Progenitor cell of endocrine pancreas (in vitro differentiated cells): Measurements from ENCODE around the gene DYNLT1. TPM values are rescaled to one million over a fixed set of nuclear protein-coding genes. Genes with fewer than 3 reads are reported as not detected.

Source experiments
- DNase-seq: peaks from one replicate; pipeline ENCODE4 v3.0.0; 2021; ENCODE audit warnings: low spot score; ENCODE audit not compliant: unreplicated experiment
- H3K27ac Mint-ChIP-seq: 2 replicates; pipeline ENCODE4 v1.8.0; 2021; ENCODE audit warnings: mild to moderate bottlenecking, moderate library complexity, mixed read lengths
- H3K27me3 Mint-ChIP-seq: 2 replicates; pipeline ENCODE4 v1.8.0; 2021; ENCODE audit warnings: mixed read lengths
- H3K36me3 Mint-ChIP-seq: 2 replicates; pipeline ENCODE4 v1.8.0; 2022; ENCODE audit warnings: mixed read lengths; ENCODE audit not compliant: insufficient read depth
- H3K4me1 Mint-ChIP-seq: 2 replicates; pipeline ENCODE4 v1.8.0; 2021; ENCODE audit warnings: low read depth, mixed read lengths
- H3K4me3 Mint-ChIP-seq: 2 replicates; pipeline ENCODE4 v1.8.0; 2021; ENCODE audit warnings: low read depth, mild to moderate bottlenecking, moderate library complexity, mixed read lengths
- H3K9me3 Mint-ChIP-seq: 2 replicates; pipeline ENCODE4 v1.8.0; 2021; ENCODE audit warnings: low read depth, mixed read lengths
- total RNA-seq: library from RNA; stranded (reverse); gene quantifications from 2 replicates; pipeline ENCODE4 v1.2.1, GENCODE V29; 2021
- TF ChIP-seq, protein P1 (sequence below): fragments of 200-600 bp; sonication (generic); IDR thresholded peaks from one replicate; pipeline ENCODE4 v1.5.0; 2021; ENCODE audit warnings: antibody characterized with exemption, mild to moderate bottlenecking; ENCODE audit not compliant: unreplicated experiment

The DYNLT1 gene
- total RNA-seq, 1 donor from 2014 or later = 124 TPM

DNA sequence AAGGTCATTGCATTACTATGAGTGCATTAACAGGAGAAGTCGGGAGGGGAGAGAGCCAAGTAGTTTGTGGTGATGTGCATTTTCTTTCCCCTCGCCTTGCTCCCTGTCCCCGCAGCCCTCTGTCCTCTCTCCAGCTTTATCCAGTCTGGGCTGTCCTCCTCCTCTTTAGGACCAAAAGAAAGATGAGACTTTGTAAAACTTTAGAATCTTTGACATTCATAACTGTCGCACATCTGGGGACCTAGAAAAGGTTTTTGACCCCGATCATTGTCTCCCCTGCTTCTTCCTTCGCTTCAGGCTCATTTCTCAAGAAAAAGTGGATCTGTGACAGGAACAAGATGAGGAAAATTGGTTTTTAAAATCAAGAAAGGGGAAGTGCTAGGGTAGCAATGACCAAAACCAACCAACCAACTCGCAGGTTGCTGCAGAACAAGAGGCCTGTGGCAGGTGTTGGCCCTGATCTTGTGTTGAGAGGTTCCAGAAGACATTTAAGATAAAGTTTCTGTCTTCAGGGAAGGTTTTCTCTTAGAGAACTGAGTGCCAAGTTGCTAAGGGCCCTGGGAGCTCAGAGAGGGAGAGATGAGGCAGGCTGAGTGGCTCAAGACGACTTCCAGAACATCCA, 22.9 kb upstream of the DYNLT1 start:
- TF ChIP-seq, protein P1, sequence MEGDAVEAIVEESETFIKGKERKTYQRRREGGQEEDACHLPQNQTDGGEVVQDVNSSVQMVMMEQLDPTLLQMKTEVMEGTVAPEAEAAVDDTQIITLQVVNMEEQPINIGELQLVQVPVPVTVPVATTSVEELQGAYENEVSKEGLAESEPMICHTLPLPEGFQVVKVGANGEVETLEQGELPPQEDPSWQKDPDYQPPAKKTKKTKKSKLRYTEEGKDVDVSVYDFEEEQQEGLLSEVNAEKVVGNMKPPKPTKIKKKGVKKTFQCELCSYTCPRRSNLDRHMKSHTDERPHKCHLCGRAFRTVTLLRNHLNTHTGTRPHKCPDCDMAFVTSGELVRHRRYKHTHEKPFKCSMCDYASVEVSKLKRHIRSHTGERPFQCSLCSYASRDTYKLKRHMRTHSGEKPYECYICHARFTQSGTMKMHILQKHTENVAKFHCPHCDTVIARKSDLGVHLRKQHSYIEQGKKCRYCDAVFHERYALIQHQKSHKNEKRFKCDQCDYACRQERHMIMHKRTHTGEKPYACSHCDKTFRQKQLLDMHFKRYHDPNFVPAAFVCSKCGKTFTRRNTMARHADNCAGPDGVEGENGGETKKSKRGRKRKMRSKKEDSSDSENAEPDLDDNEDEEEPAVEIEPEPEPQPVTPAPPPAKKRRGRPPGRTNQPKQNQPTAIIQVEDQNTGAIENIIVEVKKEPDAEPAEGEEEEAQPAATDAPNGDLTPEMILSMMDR = no peak
- no peaks in the 10 kb centered on the region for H3K9me3 Mint-ChIP-seq
- peaks cover 42% of the 10 kb centered on the region for H3K27me3 Mint-ChIP-seq
- peaks cover 23% of the 10 kb centered on the region for H3K4me1 Mint-ChIP-seq
- no peak for DNase-seq
- peak overlapping the region; percentile 56 for H3K27ac Mint-ChIP-seq
- no peak overlapping the region for H3K4me3 Mint-ChIP-seq
- no peaks in the 10 kb centered on the region for H3K36me3 Mint-ChIP-seq

DNA sequence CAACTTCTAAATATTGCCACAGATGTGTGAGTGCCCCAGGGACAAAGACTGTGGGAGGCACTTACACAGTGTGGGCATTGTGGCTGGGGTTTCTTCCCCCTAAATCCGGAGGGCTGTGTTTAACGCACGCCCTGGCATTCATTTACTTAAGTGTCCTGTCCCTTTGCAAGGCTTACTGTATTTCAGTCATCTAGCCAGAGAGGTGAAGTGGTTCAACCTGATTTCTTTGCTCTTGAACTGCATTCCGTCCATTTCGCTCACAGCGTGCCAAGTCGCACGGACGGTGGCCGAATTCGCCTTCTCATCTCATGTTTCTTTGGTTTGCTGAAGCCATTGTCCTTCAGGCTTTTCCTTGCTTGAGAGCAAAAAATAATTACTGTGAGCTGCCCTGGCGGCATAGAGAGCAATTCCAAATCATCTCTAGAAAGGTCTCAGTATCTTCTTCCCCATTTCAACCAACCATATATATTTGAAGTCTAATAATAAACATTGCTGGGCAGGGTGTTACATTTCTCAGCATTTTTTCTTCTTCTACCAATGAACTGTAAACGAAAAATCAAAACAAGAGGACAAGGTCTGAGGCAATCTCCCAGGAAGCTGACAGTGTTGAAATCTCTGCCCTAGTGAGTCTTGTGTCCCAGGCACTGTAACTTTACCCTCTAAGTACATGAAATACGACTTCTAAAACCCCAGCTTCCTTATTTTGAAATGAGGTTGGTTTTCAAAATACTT, 22.3 kb upstream of the DYNLT1 start:
- Mint-ChIP-seq H3K36me3 (no peaks in the 10 kb centered on the region), H3K27ac (no peak overlapping the region), H3K27me3 (peaks cover 47% of the 10 kb centered on the region), H3K4me3 (no peak overlapping the region), H3K9me3 (no peaks in the 10 kb centered on the region), H3K4me1 (peaks cover 23% of the 10 kb centered on the region)
- TF ChIP-seq, protein P1 = no peak
- no peak for DNase-seq

DNA sequence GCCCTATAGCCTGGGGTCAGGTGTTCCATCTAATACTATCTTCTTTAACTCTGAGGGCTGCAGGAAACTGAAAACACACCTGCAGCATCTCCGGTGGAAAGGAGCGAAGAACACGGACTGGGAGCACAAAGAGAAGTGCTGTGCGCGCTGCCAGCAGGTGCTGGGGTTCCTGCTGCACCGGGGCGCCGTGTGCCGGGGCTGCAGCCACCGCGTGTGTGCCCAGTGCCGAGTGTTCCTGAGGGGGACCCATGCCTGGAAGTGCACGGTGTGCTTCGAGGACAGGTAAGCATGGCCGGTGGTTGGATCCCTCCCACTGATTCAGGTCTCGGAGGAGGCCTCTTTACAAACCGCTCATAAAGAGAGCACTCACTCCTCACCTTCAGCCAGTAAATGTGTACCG, 20.8 kb upstream of the DYNLT1 start:
- no peak for DNase-seq
- TF ChIP-seq, protein P1 = no peak
- no peak overlapping the region for H3K27ac Mint-ChIP-seq
- H3K36me3 Mint-ChIP-seq = no peaks in the 10 kb centered on the region
- H3K27me3 Mint-ChIP-seq = peaks cover 49% of the 10 kb centered on the region
- H3K9me3 Mint-ChIP-seq = no peaks in the 10 kb centered on the region
- peaks cover 23% of the 10 kb centered on the region for H3K4me1 Mint-ChIP-seq
- H3K4me3 Mint-ChIP-seq = no peak overlapping the region

DNA sequence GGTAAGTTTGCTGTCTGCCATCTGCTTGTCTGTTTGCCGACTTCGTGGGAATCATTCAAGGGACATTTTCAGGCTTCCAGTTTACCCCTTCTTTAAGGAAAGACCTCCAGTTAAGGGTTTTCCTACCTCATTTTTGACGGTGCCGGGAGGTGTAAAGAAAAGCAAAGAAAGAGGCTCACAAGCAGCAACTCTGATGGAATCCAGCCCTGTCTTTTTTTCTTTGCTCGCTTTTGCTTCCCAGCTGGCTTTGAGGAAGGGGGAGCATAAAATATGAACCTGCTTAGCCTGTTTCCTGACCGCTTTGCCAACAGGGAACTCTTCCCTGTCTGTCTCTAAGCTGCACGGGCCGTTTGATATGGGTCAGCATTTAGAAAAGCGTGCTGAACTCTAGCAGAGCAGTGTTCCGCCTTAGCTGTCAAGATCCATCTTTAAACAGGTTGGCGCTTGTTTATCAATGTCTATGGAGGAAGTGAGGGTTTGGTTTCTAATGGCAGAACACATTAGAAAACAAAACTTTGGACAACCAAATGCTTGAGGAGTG, 19.2 kb upstream of the DYNLT1 start:
- Mint-ChIP-seq H3K27ac (no peak overlapping the region), H3K27me3 (peaks cover 43% of the 10 kb centered on the region), H3K36me3 (no peaks in the 10 kb centered on the region), H3K9me3 (no peaks in the 10 kb centered on the region), H3K4me1 (peaks cover 14% of the 10 kb centered on the region), H3K4me3 (peak overlapping the region; percentile 40)
- DNase-seq = no peak
- TF ChIP-seq, protein P1 = no peak

DNA sequence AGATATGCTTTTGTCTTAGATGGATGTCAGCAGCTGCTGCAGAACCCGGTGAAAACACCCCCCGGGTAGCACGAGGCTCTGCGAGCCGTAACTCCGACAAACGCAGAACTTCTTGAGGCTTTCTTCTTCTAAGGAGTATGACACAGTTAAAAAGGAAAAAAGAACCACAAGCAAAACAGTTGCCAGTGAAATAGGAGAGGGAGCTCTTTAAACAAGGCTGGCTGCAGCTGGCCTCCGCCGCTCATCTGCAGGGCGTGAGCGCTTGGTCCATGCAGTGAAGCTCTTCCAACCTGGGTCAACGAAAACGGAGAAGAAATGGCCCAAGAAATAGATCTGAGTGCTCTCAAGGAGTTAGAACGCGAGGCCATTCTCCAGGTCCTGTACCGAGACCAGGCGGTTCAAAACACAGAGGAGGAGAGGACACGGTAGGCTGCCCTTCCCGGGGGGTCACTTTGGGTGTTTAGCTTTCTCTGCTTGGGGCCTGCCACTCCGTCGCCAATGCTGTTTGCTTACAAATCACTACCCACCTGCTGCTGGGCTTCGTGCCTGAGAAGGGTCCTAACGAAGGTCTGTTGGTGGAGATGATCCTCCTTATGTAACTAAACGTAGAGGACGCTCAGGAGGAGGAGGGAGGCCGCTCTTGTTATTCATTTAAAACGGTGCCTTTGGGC, 18.5 kb upstream of the DYNLT1 start:
- no peak for DNase-seq
- H3K36me3 Mint-ChIP-seq = no peaks in the 10 kb centered on the region
- peak overlapping the region; percentile 81 for H3K27ac Mint-ChIP-seq
- no peaks in the 10 kb centered on the region for H3K9me3 Mint-ChIP-seq
- TF ChIP-seq, protein P1 = no peak
- peaks cover 39% of the 10 kb centered on the region for H3K27me3 Mint-ChIP-seq
- H3K4me3 Mint-ChIP-seq = peak overlapping the region; percentile 40
- peaks cover 11% of the 10 kb centered on the region for H3K4me1 Mint-ChIP-seq
